HG03060 (cell line): ENCODE data around the gene THG1L.
"Not testable (repeated sequence)": the region's sequence is repeated elsewhere in the genome, so short reads cannot be mapped to it uniquely, and the experiment has no call there.

Experiments used
- ATAC-seq: cut with Tn5 transposase; IDR thresholded peaks from one replicate; pipeline ENCODE4 v1.9.1; 2021; ENCODE audit warnings: low read depth, moderate number of reproducible peaks; ENCODE audit not compliant: unreplicated experiment

Gene THG1L

DNA sequence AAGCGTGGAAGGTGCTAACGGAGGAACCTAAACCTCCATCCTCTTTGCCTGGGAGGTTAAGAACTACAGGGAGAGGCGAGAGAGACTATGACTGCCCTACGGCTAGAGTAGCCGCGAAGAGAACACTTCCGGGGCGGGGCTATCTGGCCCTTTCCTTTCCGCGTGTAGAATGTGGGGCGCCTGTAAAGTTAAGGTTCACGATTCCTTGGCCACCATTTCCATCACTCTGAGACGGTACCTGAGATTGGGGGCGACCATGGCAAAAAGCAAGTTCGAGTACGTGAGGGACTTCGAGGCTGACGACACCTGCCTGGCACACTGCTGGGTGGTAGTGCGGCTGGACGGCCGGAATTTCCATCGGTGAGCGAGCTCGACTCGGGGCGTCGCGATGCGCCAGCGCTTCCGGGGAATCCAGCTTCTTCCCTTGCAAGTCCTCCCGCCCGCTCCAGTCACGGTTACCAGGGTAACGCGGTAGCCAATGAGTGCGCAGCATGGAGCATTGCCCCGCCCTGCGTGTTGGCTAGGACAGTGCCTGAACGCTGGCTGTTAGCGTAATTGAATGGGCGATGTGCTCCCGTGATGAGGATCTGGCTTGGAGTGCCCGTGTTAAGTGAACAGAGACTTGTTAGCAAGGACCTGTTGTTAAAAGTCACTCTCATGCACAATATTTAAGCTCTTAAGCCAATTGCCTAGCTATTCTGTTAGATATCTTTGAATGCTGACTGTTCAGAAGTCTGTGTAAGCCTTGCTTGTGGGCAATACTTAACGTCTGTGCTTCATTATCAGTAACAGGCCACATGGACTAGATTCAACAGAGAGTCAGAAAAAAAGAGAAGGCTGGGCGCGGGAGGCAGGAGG, at the start of gene THG1L:
THG1L (plus strand) TSS at position 149 of the 858 bp plus-strand sequence; CDS start at position 170, 21 bp downstream.
- peak; percentile 79 for ATAC-seq

DNA sequence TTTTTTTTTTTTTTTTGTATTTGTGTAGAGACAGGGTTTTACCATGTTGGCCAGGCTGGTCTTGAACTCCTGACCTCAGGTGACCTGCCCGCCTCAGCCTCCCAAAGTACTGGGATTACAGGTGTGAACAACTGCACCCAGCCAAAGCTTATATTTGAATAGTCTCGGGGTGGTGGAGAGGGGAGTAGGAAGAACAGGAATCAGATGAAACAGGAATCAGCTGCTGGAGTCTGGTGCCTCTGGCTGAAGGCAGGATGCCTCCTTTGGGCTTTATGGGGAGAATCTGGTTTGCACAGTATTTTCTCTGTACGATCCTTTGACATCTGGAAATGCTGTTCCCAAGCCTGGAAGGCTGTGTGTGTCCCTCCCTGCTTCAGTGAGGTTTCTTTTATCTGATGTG, 49.0 kb upstream of the THG1L start:
- no peak for ATAC-seq

DNA sequence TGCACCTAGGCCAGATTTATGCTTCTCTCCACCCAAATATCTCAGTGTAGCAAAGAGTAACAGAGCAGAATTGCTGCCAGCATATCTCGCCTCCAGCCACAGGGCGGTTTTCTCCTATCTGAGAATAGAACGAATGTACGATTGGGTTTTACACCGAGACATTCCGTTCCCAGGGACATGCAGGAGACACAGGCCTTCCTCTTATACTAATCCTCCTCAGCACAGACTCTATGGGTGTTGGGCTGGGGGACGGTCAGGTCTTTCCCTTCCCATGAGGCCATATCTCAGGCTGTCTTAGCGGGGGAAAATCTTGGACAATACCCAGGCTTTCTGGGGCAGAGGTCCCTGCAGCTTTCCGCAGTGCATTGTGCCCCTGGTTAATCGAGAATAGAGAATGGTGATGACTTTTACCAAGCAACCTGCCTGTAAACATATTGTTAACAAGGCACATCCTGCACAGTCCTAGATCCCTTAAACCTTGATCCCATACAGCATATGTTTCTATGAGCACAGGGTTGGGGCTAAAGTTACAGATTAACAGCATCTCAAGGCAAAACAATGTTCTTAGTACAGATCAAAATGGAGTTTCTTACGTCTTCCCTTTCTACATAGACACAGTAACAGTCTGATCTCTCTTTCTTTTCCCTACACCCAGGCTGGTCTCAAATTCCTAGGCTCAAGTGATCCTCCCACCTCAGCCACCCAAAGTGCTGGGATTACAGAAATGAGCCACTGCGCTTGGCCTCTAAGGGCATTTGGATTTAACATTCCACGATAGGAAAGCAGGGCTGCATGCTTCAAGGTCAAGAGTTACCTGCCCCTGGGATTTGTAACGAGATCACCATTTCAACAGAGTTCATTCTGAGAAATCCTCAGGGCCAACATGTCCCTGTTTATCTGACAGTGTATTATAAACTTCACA, 44.7 kb upstream of the THG1L start:
- ATAC-seq = not testable (repeated sequence)

DNA sequence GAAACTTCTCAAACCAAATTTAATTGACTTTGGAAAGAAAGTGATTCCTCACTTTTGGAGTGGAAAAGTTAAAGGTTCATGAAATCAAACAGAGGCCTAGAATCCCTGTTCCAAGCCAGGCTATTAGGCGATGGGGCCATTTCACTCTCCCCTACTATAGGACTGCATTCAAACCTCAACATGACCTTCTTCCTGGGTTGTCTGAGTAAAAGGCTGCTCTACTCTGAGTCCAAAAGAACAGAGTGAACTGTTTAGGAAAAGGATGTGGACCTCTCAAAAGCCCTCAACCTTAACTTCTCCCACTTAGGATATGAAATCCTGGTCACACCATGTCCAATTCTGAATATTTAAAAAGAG, 44.0 kb upstream of the THG1L start:
- no peak for ATAC-seq

DNA sequence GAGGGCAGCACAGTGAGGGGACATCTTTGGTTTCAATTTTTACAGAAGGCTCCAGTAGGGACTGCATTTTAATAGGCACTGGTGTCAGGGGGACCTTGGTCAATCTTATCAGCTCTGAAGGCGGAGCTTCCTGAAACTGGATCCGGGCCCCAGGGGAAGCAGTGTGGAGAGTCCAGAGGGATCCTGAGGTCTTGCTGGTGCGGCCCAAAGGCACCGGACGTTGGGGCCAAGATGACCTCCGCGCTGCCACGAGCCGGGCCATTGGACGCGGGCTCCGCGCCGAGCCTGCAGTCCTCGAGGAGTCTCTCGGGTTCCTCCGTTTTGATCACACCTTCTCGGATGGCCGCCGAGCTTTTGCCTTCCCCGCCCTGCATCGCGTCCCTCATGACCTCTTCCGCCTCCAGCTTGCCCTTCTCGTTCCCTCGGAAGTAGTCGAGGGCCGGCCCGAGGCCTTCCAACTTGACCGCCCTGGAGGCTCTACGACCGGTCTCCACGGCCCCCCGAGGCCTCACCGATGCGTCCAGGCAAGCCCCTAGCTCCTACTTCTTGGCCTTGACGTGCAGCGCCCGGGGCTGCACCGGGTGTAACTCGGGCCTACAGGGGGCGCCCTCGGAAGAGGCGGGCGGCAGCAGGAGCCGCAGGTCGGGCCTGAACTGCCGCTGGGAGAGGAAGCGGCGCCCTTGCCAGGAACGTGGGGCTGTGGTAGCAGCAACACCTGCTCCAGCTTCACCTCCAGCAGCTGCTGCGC, 41.1 kb upstream of the THG1L start:
- no peak for ATAC-seq

DNA sequence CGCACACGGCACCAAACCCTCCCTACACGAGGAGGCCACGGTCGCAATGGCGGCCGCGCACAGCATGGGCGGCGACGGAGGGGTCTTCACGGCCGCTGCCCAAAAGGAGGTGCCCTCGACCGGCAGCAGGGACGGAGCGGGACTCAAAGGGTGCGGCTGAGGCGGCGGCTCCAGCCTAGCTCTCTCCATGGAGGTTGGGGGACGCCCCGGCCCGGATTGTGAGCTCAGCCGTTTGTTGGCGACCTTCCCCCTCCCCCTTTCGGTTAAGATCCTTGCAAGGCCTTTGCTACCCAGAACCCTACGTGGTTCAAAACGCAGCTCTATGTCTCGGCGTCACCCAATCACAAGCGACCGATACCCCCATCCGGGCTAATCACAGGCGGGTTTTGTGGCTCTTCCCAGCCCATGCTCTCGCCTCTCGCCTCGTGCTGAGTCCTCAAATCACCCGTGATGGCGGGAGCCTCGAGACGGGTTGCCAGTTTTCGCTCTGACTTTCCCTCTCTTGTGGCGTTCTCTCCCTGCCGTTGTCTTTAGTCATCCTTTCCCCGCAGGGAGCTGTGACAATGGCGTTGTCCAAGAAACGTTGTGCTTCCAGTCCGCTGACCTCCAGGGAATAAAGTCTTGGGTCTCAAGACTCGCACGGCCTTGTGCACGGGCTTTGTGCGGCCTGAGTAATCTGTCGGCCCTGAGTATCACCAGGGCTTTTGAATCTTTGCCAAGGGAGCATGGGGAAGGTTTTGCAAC, 40.4 kb upstream of the THG1L start:
- ATAC-seq = no peak

DNA sequence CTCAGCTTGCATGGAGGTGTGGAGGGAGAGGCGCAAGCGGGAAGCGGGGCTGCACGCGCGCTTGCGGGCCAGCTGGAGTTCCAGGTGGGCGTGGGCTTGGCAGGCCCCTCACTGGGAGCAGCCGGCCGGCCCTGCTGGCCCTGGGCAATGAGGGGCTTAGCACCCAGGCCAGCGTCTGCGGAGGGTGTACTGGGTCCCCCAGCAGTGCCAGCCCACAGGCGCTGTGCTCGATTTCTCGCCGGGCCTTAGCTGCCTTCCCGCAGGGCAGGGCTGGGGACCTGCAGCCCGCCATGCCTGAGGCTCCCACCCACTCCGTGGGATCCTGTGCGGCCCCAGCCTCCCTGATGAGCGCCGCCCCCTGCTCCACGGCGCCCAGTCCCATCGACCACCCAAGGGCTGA, 37.4 kb upstream of the THG1L start:
- not testable (repeated sequence) for ATAC-seq

DNA sequence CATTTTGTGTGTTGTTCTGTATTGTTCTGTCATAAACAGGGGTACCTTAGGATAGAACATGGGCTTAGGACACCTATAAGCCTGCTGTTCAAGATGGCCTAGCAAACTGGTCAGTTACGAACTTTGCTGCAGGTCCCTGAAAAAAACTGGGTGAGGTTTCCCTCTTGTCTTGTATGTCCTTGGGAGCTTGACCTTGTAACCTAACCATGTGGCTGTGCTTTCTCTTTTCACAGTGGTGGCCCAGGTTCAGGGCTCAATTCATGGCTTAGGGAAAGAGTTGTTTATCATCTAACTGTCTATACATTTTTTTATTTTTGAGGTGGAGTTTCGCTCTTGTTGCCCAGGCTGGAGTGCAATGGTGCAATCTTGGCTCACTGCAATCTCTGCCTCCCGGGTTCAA, 35.1 kb upstream of the THG1L start:
- ATAC-seq = not testable (repeated sequence)

DNA sequence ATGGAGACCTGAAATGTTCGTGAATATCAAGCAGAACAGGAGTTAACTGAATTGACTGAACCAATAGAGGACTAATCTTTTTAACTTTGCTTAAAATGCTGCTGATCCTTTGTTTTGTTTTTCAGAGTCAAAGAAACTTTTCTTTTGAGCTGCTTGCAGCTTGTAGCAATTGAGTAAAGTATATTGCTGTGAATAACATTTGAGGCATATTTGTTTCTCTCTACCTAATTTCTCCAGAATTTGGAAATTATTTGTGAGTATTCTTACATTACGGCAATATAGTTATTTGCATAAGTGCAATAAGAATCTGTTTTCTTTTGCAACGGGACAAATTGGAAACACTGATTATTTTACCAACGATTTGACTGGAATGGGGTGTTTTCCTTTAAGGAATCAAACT, 32.5 kb upstream of the THG1L start:
- ATAC-seq = not testable (repeated sequence)

DNA sequence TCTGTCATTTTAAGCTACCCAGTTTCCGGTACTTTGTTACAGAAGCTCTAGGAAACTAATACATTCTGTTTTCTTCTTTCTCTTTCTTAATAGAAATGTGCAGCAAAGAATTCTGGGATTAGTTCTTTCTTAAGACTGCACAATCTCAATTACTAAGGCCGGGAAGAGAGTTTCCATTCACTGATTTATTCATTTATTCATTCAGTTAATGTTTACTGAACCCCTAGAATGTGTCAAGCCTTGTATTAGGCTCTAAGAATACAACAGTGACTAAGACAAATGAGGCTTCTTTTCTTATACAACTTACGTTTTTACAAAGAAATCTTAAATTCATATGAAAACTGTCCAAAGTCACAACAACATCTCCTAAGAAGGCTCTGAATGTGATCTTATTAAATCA, 27.5 kb upstream of the THG1L start:
- no peak for ATAC-seq

DNA sequence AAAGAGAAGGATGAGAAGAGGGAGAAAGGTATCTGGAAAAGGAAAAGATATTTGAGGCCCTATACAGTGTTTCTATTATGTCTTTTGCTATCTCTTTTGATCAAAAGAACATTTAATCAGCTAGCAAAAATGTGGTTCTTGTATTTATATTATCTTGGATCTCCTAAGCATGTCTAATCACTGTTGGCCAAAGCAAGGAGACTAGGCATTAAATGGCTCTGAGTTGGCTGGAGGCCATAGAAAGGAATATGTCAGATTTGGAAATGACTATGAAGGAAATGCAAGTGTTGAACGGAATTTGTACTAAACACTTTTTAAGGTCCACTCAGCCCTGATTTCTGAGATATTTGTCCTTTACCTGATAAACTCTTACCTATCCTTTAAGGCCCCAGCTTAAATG, 22.4 kb upstream of the THG1L start:
- ATAC-seq = no peak

DNA sequence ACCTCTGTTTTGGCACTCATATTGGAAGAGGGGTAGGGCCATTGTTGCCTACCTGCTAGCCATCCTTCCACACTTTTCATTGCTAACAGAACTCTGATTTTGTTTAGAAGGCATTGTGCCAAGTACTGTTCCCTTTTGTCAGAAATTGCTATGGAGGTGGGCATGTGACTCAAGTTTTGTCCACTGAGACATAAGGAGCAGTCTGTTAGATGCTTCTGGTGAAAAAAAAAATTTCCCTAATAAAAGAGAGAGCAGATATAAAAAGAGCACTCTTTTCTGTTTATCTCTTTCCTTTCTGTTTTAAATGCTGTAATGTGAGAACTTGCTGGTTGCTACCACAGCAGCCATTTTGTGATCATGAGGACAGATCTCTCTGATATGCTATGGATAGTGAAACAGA, 21.9 kb upstream of the THG1L start:
- no peak for ATAC-seq

DNA sequence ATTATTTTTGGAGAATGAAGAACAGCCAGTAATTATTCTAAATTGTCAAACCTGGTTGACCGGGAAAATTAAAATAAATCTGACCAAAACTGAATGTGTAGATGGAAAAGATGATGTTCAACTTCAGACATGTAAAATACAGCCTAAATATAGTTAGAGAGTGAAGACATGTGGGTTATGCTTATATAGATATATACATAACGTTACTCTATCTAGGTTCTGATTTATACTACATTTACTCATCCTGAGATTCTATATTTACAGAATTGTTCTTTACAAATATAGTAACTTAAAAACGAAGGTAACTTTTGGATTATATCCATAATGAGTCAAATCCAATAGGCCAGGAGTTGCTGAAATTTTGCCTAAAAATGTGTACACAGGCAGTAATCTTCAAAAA, 20.8 kb upstream of the THG1L start:
- ATAC-seq = no peak

DNA sequence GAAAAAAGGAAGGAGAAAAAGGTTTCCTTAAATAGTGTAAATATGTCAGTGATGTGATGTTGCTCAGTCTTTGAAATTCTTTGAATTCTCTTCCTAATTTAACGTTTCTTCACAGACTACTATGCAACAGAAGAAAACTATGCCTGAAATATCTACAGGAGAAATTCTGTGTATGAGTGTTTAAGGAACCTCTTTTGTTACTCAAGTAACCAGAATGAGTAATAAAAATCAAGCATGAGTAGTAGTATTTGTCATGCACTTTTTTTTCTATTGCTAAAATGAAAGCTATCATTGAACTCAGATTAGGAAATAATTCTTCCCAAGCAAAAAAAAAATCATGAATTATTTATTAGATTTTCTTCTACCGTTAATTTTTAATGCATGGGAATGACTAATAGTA, 20.3 kb upstream of the THG1L start:
- ATAC-seq = no peak

DNA sequence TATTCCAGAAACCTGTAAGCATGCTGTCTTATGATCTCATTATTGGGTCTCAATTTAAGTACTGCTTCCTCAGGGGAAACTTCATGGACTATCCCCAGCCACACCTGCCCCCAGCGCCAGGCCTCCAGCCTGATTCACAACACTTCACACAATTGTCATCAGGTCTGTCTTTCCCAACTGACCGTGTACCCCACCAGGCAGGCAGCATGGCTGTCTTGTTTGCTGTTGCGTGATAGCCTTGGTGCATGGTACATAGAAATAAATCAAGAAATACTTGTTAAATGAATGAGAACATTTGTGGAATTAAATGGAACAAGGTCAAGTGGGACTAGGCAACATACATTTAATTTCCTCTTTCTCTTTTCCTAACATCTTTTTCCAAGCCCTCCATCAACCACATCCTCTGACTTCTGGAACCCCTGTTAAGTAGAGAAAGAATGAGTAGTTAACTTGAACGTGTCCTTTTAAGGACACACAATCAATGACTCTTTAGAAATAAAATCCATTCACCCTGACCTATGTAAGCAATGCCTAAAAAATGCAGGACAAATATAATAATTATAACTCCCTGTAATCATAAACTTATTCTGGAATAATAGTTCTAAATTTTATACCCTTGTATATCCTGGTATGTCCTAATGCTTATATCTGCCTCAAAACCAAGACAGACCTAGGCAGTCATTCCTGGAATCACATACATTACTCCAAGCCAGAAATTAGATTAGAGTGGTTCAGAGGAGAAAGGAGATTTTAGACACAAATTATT, 17.2 kb upstream of the THG1L start:
- ATAC-seq = no peak

DNA sequence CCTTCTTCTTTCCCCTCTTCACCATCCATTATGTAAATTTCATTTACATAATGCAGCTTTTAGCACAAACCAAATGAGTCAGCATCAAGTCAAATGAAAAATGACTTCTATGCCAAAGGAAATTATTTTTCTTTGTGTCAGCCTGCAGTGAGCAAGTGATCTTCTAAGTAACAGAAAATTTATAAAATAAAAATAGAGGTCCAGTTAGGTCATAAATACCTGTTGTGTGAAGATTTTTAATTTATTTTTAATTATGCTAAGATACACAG, 16.7 kb upstream of the THG1L start:
- no peak for ATAC-seq

DNA sequence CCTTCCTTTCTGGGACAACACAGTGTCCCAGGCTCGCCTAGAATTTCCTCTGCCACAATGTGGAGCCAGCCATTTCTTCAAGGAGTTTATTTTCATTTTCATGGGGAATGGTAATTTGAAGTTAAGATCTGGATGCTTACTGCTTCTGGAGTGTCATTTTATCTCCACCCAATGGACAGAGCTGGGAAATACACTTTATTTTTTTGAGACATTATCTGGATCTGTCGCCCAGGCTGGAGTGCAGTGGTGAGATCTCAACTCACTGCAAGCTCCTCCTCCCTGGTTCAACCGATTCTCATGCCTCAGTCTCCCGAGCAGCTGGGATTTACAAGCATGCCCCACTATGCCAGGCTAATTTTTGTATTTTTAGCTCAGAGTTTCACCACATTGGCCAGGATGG, 12.7 kb upstream of the THG1L start:
- no peak for ATAC-seq

DNA sequence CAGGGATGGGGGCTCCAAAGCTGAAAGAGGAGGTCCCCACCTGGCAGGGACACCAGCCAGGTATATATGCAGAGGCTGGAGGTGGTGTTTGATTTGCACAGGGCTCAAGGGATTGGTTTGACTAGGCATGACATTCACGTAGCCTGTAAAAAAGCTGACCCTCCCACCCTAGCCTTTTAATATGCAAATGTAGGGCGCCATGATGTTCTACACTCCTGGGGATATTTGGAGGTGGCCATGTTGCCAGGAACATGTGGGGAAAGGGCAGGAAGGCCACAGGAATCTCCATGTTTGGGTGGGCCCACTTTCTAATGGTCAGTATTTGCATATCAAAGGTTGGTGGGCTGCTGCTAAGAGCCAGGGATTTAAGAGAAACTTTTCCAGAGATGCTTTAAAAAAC, 12.0 kb upstream of the THG1L start:
- ATAC-seq = no peak

DNA sequence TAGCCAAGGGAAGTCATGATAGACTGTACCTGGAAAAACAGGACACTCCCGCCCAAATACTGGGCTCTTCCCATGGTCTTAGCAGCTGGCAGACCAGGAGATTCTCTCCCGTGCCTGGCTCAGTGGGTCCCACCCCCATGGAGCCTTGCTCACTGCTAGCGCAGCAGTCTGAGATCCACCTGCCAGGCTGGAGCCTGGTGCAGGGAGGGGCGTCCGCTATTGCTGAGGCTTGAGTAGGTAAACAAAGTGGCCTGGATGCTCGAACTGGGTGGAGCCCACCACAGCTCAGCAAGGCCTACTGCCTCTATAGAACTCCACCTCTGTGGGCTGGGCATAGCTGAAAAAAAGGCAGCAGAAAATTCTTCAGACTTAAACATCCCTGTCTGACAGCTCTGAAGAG, 10.1 kb upstream of the THG1L start:
- no peak for ATAC-seq

DNA sequence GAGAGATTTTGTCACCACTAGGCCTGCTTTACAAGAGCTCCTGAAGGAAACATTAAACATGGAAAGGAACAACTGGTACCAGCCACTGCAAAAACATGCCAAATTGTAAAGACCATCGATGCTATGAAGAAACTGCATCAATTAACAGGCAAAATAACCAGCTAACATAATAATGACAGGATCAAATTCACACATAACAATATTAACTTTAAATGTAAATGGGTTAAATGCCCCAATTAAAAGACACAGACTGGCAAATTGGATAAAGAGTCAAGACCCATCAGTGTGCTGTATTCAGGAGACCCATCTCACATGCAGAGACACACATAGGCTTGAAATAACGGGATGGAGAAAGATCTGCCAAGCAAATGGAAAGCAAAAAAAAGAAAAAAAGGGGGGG, 8.3 kb upstream of the THG1L start:
- not testable (repeated sequence) for ATAC-seq
